Measurements from ENCODE around the gene TBX5. TPM values are rescaled to one million over a fixed set of nuclear protein-coding genes. Genes with fewer than 3 reads are reported as not detected.

Gene TBX5
- total and polyA plus RNA-seq, 5 donors from 2014 or later, result not detected

GRCh38 chr12:114406316-114406983 is 506 bp upstream of the TBX5 start:
- peaks cover 0 to 7% (median 2%) of the 10 kb centered on the region in 7 donors for H3K9me3 Mint-ChIP-seq
- H3K36me3 ChIP-seq (ENCODE audit: control insufficient read depth, insufficient read depth, low read length), result no peaks in the 10 kb centered on the region
- peaks cover 0 to 13% (median 3%) of the 10 kb centered on the region in 4 donors for H3K4me1 Mint-ChIP-seq
- H3K27ac Mint-ChIP-seq, result no peak overlapping the region
- no peak overlapping the region for H3K4me3 Mint-ChIP-seq
- H3K4me3 ChIP-seq (ENCODE audit: low read depth, low read length), result no peak overlapping the region
- peaks cover 92% of the 10 kb centered on the region for H3K27me3 Mint-ChIP-seq
- DNase-seq, result no peak
- peaks cover 40% of the 10 kb centered on the region for H3K27me3 ChIP-seq (ENCODE audit: control insufficient read depth, insufficient read depth, low read length)
- H3K36me3 Mint-ChIP-seq, result no peaks in the 10 kb centered on the region
- no peak for ATAC-seq (ENCODE audit: low read depth in 2 of 2)
- no peaks in the 10 kb centered on the region for H3K9me3 ChIP-seq (ENCODE audit: control insufficient read depth in 2 of 2, low read length in 2 of 2)
- H3K27ac ChIP-seq (ENCODE audit: insufficient read depth, low read length, poor library complexity, severe bottlenecking), result no peak overlapping the region
- H3K4me1 ChIP-seq (ENCODE audit: control insufficient read depth, insufficient read depth, low read length, poor library complexity, severe bottlenecking), result no peaks in the 10 kb centered on the region

GRCh38 chr12:114404926-114405518 is 922 bp downstream of the TBX5 start:
- no peak overlapping the region for H3K4me3 ChIP-seq (ENCODE audit: low read depth, low read length)
- H3K27ac ChIP-seq (ENCODE audit: insufficient read depth, low read length, poor library complexity, severe bottlenecking), result no peak overlapping the region
- Mint-ChIP-seq H3K27ac (no peak overlapping the region), H3K9me3 (peaks cover 0 to 6% (median 2%) of the 10 kb centered on the region in 7 donors), H3K4me1 (peaks cover 0 to 12% (median 2%) of the 10 kb centered on the region in 4 donors), H3K27me3 (peaks cover 86% of the 10 kb centered on the region), H3K36me3 (no peaks in the 10 kb centered on the region), H3K4me3 (no peak overlapping the region)
- no peaks in the 10 kb centered on the region for H3K36me3 ChIP-seq (ENCODE audit: control insufficient read depth, insufficient read depth, low read length)
- no peaks in the 10 kb centered on the region for H3K9me3 ChIP-seq (ENCODE audit: control insufficient read depth in 2 of 2, low read length in 2 of 2)
- DNase-seq (no peak), ATAC-seq (ENCODE audit: low read depth in 2 of 2) (no peak)
- peaks cover 36% of the 10 kb centered on the region for H3K27me3 ChIP-seq (ENCODE audit: control insufficient read depth, insufficient read depth, low read length)
- no peaks in the 10 kb centered on the region for H3K4me1 ChIP-seq (ENCODE audit: control insufficient read depth, insufficient read depth, low read length, poor library complexity, severe bottlenecking)

GRCh38 chr12:114404083-114404925 is 1.6 kb downstream of the TBX5 start:
- H3K27ac Mint-ChIP-seq, result no peak overlapping the region
- peaks cover 85% of the 10 kb centered on the region for H3K27me3 Mint-ChIP-seq
- peaks cover 0 to 8% (median under 1%) of the 10 kb centered on the region in 4 donors for H3K4me1 Mint-ChIP-seq
- H3K4me3 Mint-ChIP-seq, result no peak overlapping the region
- Histone ChIP-seq H3K36me3 (ENCODE audit: control insufficient read depth, insufficient read depth, low read length) (no peaks in the 10 kb centered on the region), H3K9me3 (ENCODE audit: control insufficient read depth in 2 of 2, low read length in 2 of 2) (no peaks in the 10 kb centered on the region), H3K4me1 (ENCODE audit: control insufficient read depth, insufficient read depth, low read length, poor library complexity, severe bottlenecking) (no peaks in the 10 kb centered on the region), H3K4me3 (ENCODE audit: low read depth, low read length) (no peak overlapping the region), H3K27me3 (ENCODE audit: control insufficient read depth, insufficient read depth, low read length) (peaks cover 34% of the 10 kb centered on the region), H3K27ac (ENCODE audit: insufficient read depth, low read length, poor library complexity, severe bottlenecking) (no peak overlapping the region)
- no peaks in the 10 kb centered on the region for H3K36me3 Mint-ChIP-seq
- no peak for DNase-seq
- peaks cover 0 to 6% (median 2%) of the 10 kb centered on the region in 7 donors for H3K9me3 Mint-ChIP-seq
- no peak for ATAC-seq (ENCODE audit: low read depth in 2 of 2)

DNA sequence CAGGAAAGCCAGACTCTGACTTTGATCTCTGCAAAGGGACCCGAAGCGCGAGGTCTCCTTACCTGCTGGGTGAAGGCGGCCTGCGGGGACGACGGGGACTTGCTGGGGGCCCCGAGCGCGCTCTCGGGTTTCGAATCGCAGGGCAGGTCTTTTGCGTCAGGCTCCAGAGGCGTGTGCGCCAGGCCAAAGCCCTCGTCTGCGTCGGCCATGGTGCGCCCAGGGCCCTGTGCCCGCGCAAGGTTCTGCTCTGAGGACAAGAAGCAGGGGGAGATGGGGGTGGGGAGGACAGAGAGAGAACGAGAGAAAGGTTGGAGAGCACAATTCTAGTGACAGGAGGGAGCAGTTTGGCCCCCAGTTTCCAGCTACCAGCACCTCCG is 2.3 kb downstream of the TBX5 start:
- DNase-seq (no peak), ATAC-seq (ENCODE audit: low read depth in 2 of 2) (no peak)
- Histone ChIP-seq H3K36me3 (ENCODE audit: control insufficient read depth, insufficient read depth, low read length) (no peaks in the 10 kb centered on the region), H3K4me3 (ENCODE audit: low read depth, low read length) (no peak overlapping the region), H3K4me1 (ENCODE audit: control insufficient read depth, insufficient read depth, low read length, poor library complexity, severe bottlenecking) (no peaks in the 10 kb centered on the region), H3K9me3 (ENCODE audit: control insufficient read depth in 2 of 2, low read length in 2 of 2) (no peaks in the 10 kb centered on the region), H3K27ac (ENCODE audit: insufficient read depth, low read length, poor library complexity, severe bottlenecking) (no peak overlapping the region), H3K27me3 (ENCODE audit: control insufficient read depth, insufficient read depth, low read length) (peaks cover 32% of the 10 kb centered on the region)
- no peak overlapping the region for H3K27ac Mint-ChIP-seq
- H3K9me3 Mint-ChIP-seq, result peaks cover 0 to 6% (median 2%) of the 10 kb centered on the region in 7 donors
- no peak overlapping the region for H3K4me3 Mint-ChIP-seq
- H3K36me3 Mint-ChIP-seq, result no peaks in the 10 kb centered on the region
- peaks cover 85% of the 10 kb centered on the region for H3K27me3 Mint-ChIP-seq
- H3K4me1 Mint-ChIP-seq, result peaks cover 0 to 6% (median under 1%) of the 10 kb centered on the region in 4 donors

DNA sequence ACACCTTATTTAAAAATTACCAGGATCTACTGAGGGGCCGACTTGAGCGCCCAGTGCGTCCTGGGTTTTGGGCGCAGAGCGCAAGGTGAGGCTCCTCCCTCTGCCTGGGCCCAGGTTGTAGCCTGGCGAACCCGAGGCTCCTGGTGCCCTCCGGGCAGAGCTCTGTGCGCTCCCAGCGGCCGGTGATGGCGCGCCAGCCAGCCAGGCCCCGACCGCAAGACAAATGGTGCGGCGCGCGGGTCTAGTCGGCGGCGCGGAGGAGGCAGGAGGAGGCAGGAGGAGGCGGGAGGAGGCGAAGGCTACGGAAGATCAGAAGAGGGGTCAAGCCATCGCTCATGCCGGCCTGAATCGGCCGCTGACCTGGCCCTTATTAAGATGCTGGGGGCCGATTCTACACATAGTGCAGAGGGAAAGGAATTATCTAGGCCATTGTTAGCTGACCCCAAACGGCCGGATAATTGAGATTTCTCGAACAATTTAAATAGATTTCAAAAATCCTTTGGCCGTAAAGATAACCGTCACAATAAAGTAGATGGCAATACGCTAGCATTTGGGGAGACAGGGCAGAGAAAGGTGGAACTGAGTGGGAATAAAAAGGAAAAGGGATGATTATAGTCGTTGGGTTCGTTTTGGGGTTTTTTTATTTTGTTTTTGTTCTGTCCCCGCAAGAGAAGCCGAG is 2.8 kb downstream of the TBX5 start:
- ATAC-seq (ENCODE audit: low read depth in 2 of 2) (no peak), DNase-seq (no peak)
- Mint-ChIP-seq H3K9me3 (peaks cover 0 to 4% (median 2%) of the 10 kb centered on the region in 7 donors), H3K4me1 (peaks cover 0 to 2% (median 0%) of the 10 kb centered on the region in 4 donors), H3K4me3 (no peak overlapping the region), H3K27ac (peak overlapping the region in 1 of 3 donors; percentile 1), H3K27me3 (peaks cover 85% of the 10 kb centered on the region), H3K36me3 (peaks cover 2% of the 10 kb centered on the region)
- no peak overlapping the region for H3K27ac ChIP-seq (ENCODE audit: insufficient read depth, low read length, poor library complexity, severe bottlenecking)
- no peaks in the 10 kb centered on the region for H3K4me1 ChIP-seq (ENCODE audit: control insufficient read depth, insufficient read depth, low read length, poor library complexity, severe bottlenecking)
- H3K27me3 ChIP-seq (ENCODE audit: control insufficient read depth, insufficient read depth, low read length), result peaks cover 35% of the 10 kb centered on the region
- H3K9me3 ChIP-seq (ENCODE audit: control insufficient read depth in 2 of 2, low read length in 2 of 2), result no peaks in the 10 kb centered on the region
- H3K36me3 ChIP-seq (ENCODE audit: control insufficient read depth, insufficient read depth, low read length), result no peaks in the 10 kb centered on the region
- H3K4me3 ChIP-seq (ENCODE audit: low read depth, low read length), result no peak overlapping the region

DNA sequence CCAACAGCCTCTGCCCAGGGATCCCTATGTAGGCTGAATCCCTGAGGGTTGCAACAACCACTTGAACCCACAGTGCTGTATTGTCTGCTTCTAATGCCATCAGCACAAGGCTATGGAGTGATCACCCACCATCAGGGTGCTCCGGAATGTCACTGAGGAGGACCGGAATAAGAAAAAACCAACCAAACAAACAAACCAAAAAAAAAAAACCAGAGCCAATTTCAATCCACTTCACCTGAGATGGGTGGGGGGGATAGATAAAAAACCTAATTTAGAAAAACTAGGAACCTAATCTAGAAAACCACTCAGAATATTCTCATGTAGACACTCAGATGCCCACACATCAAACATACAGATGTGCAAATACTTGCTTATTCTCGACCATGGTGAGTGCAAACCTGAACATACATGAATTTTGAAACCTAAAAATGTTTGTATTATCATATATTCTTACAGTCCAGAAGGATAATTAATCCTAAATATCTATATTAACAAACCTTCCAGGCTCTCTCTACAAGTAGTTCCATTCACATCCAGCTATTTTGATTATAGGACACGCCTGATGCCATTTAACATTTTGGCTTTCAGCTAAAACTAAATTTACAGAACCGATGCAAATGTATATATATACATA is 3.7 kb downstream of the TBX5 start:
- Histone ChIP-seq H3K27ac (ENCODE audit: insufficient read depth, low read length, poor library complexity, severe bottlenecking) (no peak overlapping the region), H3K27me3 (ENCODE audit: control insufficient read depth, insufficient read depth, low read length) (peaks cover 39% of the 10 kb centered on the region), H3K36me3 (ENCODE audit: control insufficient read depth, insufficient read depth, low read length) (no peaks in the 10 kb centered on the region), H3K4me3 (ENCODE audit: low read depth, low read length) (no peak overlapping the region), H3K4me1 (ENCODE audit: control insufficient read depth, insufficient read depth, low read length, poor library complexity, severe bottlenecking) (no peaks in the 10 kb centered on the region), H3K9me3 (ENCODE audit: control insufficient read depth in 2 of 2, low read length in 2 of 2) (no peaks in the 10 kb centered on the region)
- Mint-ChIP-seq H3K27ac (no peak overlapping the region), H3K4me1 (no peaks in the 10 kb centered on the region), H3K36me3 (peaks cover 3% of the 10 kb centered on the region), H3K27me3 (peaks cover 85% of the 10 kb centered on the region), H3K4me3 (no peak overlapping the region), H3K9me3 (peaks cover 0 to 5% (median 2%) of the 10 kb centered on the region in 7 donors)
- DNase-seq (no peak), ATAC-seq (ENCODE audit: low read depth in 2 of 2) (no peak)

All from CD4-positive, CD25-positive, alpha-beta regulatory T cell (primary cell).